CD4-positive, alpha-beta T cell treated with Interleukin-1 beta for 1 hour (primary cell): ENCODE results near the gene ST3GAL3.
"Not testable (repeated sequence)": the region's sequence is repeated elsewhere in the genome, so short reads cannot be mapped to it uniquely, and the experiment has no call there.

Experiments
- DNase-seq, 2 donors: peaks; one replicate each; pipeline ENCODE4 v3.0.0-alpha.2; 2020 to 2022

Gene ST3GAL3

DNA sequence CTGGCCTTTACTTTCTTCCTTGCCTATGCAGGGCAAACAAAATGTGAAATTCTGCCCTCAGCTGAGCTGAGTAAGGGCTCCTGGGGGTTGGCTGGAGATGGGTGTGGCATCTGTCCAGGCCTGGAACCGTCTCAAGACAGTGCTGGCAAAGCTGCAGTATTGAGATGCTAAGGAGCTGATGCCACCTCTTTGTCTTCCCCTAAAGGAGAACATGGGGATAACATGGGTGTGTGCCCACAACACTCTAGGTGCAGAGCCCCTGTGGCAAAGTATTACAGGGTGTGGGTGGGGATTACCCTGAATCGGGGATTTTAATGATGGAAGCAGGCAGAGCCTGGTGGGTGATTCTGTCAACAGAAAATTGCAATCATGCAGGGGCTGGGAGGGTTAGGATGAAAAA, 2.5 kb upstream of the ST3GAL3 start:
- DNase-seq: no peak

DNA sequence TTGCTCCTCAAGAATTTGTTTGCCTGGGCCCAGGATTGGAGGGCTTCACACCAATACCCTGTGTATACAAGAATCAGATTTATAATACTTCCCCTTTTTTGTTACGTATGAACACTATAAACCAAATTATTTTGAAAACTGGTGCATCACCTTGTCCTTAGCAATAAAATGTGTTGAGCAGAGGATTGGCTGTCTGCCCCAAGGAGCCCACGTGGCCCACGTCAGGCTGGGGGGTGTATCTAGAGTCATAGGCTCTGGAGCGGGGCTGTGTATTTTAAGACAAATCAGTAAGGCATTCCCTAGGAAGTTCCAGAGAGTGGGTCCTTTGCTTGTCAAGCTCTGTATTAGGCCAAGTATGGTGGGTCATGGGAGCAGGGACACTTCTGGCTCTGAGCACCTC, 2.0 kb upstream of the ST3GAL3 start:
- DNase-seq: no peak

DNA sequence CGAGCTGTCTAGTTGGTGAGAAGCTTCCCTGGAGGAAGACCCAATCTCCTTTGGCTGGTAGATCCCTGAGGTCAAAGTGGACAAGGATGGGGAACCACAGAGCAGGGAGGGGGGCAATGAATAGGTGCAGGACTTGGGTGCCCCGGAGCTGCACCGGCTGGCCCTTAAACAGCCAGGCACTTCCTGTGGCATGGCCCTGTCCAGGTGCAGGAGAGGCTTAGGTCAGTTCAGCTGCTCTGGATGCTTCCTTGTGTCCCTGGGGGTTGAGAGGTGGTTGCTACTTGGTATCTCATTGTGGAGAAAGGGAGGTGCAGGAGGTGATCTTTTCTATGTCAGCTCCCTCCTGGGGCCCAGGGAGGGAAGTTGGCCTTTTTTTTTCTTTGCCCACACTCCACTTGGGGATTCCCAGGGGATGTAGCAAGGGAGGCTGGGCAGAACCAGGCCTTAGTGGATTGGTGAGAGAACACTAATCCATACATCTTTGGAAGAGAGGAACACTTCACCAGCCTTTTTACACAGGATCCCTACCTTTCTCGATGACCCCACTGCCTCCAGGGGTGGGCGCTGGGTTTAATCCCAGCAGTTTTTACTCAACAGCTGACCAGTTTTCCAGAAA, 1.2 kb upstream of the ST3GAL3 start:
- no peak for DNase-seq

DNA sequence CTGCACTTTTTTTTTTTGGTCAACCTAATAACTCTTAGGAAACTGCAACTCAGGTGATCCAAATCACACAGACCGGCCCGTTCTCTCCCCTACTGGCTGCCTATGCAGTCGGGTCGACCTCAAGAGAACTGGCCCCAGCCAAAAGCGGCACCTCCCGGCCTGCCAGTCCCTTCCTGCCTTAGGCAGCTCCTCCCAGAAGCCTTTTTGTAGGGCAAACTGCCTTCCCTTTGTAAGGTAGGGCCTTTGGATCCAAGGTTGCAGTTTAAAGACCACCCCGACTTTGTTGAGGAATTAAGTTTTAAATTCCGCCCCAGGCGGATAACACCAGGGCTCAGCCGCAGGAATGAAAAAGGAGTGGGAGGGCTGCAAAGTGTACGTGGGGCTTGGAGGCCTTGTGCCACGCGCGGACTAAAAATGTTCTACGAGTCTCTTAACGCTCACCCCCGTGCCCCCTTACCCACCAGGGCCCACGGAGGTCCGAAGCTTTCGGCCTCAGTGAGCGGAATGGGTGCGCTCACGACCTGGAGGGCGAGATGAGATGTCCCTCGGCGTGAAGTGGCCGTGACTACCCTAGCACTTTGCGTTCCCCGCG, 642 bp upstream of the ST3GAL3 start:
- DNase-seq: no peak

DNA sequence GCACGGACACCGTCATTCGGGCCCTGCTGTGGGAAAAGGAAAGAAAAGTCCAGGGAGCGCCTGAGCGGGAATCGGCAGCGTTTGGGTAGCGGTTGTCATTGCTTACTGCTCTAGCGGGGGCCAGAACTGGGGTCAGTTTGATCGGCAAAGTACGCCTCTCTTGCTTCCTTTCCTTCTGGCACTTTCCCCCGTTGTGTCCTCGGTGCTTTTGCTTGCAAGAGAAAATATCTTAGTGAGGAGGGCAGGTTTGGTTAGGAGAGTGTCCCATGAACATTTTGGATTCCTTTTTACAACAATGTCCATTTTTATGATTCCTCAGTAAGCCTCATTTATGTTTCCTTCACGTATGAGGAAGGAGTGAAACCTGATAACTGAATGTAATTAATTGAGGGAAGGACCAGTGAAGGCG, 670 bp downstream of the ST3GAL3 start:
- peak in 1 of 2 donors; percentile 4 for DNase-seq

DNA sequence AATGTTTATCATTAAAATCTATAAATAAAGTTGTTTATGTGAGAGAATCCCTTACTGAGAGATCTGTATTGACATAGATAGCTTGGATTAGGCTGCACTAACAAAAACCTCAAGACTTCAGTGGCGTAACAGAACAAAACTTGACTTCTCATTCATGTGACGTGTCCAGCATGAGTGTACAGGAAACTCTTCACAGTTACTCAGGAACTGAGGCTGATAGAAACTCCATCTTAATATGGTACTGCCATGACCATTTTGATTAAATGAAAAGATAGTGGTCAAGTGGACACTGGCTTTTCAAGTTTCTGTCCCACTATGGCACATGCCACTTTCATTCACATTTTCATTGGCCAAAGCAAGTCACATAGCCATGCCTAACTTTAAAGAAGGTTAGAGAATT, 3.7 kb downstream of the ST3GAL3 start:
- DNase-seq: no peak

DNA sequence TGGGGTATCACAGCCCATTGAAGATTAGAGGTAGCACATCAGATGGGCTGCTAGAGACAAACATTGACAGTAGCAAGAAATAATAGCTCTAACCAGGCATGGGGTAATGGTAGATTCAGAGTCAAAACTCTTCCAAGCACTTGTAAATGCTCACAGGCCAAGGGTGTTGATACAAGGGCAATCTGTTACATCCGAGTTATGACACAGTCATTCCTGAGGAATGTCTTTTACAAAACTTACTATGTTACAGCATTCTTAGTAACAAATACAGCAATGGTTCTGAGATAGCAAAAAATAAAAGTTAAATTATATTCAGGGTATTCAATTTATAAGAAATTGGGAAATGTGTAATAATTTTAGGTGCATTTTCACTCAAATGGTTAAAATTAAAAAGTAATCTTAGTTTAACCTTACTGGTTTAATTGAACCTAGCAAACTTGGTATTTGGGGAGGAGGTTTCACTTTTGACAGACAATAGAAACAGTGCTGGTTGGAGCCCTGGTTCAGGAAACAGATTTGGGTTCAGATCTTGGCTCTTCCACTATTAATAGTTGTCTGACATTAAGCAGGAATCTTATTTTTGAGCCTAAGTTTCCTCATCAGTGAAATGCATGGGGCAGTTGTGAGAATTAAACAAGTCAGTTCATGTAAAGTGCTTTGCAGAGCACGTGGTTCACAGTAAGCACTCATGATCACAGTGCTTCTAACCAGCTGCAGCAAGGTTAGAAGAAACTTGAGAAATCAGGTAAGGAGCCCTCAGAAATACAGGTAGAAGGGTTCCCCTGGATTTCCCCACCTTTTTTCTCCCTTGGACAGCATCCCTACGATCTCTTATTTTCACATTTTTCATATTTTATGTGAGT, 4.4 kb downstream of the ST3GAL3 start:
- no peak for DNase-seq

DNA sequence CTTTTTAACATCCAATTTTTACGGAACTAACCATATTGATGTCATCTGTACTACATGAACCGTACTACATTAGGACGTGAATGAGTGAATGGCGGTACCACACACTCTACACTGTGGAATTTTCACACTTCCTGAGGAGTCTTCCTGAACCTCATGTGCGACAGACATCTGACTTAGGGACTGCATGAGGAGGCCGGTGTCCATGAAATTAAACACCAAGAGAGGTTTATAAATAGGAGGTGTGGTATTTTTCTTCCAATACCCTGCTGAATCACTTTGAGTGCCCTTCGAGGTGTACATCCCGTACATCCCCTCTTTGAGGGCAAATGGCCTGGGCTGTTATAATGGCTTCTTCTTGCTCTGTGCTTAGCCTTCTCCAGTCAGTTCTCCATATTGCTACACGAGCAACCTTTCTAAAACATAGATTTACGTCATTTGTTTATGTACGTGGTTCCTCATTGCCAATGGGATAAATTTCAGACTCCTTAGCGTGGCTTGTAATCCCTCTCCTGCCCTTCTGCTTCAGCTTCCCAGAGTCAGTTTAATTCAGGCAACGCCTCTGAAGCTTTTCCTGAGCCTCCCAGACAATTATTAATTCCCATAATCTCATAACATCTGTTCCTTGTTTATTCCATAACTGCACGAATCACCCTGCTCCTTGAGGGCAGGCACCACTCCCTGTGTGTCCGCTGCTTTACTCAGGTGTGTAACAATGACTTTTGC, 9.4 kb downstream of the ST3GAL3 start:
- no peak for DNase-seq

DNA sequence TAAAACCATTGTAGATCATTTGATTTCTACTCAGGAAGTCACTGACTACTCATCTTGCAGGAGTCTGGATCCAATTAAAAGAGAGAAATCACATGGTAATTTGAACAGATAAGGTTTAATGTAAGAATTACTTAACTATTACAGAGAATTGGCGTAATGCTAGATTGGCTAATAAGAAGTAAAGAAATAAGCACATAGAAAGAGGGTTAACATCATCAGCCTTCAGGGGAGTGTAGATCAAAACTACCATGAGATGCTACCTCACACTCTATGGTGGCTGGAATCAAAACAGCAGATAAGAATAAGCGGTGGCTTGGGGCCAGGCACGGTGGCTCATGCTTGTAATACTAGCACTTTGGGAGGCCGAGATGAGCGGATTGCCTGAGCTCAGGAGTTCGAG, 11.7 kb downstream of the ST3GAL3 start:
- no peak for DNase-seq

DNA sequence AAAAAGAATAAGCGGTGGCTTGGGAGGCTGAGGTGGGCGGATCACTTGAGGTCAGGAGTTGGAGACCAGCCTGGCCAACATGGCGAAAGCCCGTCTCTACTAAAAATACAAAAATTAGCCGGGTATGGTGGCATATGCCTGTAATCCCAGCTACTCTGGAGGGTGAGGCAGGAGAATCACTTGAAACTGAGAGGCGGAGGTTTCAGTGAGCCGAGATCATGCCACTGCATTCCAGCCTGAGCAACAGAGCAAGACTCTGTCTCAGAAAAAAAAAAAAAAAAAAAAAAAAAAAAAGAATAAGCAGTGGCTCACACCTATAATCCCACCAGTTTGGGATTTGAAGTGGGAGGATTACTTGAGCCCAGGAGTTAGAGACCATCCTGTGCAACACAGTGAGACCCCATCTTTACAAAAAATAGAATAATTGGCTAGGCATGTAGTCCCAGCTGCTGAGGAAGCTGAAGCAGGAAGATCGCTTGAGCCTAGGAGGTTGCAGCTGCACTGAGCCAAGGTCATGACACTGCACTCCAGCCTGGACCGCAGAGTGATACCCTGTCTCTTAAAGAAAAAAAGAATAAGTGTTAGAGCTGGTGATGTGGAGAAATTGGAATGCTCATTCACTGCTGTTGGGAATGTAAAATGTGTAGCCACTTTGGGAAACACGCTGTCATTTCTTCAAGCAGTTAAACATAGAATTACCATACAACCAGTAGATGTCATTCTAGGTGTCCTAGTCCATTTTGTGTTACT, 12.5 kb downstream of the ST3GAL3 start:
- not testable (repeated sequence) for DNase-seq

DNA sequence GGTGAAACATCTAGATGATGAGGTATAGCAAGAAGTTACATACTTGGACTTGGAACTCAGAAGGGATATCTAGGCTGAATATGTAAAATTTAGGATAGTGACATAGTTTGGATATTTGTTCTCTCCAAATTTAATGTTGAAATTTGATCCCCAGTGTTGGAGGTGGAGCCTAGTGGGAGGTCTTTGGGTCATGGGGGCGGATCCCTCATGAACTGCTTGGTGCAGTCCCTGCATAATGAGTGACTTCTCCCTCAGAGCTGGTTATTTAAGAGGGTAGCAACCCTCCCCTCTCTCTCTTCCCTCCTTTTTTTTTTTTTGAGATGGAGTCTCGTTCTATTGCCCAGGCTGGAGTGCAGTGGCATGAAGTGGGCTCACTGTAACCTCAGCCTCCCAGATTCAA, 15.5 kb downstream of the ST3GAL3 start:
- DNase-seq: no peak

DNA sequence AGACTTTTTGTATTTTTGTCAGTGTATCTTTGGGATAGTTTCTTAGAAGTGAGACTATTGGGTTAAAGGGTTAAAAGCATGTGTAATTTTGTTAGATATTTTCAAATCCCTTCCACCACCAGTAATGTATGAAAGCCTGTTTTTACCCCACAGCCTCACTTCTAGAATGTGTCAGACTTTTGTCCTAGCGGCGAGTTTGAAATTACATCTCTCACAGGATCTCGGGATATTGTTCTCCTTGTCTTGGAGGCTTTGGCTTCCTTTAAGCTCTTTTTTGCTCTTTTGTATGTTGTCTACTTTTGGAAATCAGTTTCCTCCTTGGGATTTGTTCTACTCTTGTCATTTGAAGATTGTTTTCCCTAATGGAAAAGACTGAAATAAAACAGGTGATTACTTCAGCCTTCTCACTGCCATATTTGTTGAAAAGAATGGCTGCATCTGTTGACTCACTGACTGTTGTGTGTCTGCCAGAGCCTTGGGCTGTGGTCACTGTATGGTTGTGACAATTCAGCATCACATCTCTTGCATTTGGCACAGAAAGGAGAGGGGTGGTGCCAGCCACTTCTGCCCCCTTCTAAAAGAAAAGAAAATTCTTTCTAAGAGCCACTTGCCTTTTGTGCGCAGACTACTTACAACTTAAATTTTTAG, 22.6 kb downstream of the ST3GAL3 start:
- DNase-seq: no peak

DNA sequence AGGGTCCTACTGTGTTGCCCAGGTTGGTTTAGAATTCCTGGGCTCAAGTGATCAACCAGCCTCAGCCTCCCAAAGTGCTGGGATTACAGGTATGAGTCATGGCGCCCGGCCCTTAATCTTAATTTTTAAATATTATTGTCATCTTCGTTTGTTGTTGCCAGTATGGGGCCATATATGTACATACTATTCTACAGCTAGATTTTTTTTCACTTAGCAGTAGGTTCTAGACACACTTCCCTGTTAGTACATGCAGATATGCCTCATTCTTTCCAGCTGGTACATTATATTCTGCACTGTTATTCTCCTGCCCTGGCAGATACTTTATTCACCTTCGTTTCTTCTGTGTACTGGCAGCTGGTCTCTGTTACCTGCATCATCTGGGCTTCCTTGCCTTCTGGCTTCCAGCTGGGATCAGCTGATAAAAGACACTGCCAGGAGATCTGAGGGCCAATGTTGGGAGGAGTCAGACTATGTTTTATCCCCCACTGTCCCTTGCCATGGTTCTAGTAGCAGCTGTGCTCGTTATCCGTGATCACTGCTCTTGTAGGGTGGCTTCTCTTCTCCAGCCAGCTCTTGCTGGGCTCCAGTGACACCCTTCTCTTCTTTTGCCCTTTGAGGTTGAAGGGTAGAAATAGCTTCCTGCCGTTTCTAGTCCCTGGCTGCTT, 24.7 kb downstream of the ST3GAL3 start:
- DNase-seq: no peak

DNA sequence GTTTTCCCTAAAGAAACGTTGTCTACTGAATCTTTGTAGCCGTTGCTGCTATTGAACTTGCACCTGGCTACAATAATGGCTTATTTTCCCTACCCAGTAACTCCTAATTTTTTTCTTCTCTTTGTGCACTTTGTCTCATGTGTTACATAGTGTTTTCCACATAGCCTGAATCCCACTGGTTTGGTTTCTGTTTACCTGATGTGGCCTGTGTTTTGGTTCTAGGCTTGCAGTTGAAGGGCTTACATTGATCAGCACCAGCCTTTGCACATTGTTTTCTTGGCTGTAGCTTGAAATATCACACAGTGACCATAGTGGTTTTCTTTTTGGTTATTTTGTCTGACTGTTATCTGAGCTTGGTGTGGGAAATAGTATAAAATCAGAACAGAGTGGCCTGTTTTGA, 29.5 kb downstream of the ST3GAL3 start:
- no peak for DNase-seq

DNA sequence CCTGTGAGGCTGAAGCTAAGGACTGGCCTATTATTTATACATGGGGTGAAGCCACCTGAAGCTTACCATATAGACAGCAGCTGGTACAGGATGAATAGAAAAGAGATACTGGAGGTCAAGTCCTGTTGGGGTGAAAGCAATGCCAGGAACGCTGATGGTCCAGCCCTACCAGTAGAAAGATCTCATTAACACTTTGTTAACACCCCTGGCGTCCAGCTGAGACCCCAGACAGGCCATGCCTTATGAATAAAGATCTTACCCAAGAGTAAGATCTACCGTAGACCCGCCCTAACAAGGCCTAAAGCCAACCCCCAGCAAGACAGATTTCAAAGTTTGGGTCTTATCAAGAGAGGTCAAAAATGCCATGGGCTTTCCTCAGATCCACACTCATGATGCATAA, 34.7 kb downstream of the ST3GAL3 start:
- DNase-seq: no peak

DNA sequence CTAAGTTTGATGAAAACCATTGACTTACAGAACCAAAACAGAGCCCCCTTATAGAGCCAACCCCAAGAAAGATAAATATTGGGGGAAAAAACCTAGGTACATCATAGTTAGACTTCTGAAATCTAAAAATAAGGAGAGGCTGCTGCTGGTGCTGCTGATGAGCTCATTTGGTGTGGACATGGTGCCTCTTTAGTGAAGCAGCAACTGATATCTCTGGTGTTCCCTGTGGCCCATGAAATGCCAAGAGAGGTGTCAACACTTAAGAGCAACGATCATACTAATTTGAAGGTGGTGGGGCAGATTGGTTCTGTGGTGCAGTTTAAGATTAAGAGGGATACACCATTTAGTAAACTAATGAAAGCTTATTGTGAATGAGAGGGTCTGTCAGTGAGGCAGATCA, 35.9 kb downstream of the ST3GAL3 start:
- no peak for DNase-seq

DNA sequence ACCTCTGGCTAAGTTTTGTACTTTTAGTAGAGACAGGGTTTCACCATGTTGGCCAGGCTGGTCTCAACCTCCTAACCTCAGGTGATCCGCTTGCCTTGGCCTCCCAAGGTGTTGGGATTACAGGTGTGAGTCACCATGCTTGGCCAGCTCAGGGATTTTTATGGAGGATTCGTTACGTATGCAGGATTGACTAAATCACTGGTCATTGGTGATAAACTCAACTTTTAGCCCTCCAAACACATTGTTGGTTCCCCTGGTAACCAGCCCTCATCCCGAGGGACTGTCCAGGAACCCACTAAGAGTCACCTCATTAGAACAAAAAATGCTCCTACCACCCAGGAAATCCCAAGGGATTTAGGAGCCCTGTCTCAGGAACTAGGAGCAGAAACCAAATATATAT, 40.4 kb downstream of the ST3GAL3 start:
- DNase-seq: no peak

DNA sequence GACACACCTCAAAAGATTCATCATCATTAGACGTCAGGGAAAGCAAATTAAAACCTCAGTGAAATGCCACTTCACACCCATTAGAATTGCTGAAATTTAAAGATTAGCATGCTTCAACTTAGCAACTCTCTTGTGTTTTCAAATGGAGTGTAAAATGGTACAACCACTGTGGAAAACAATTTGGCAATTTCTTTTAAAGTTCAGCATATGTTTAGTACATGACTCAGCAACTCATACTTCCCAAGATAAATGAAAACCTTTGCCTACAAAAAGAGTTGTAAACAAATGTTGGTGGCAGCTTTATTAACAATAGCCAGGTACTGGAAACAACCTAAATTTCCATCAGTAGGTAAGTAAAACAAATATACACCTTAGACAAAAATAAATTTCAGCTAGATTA, 42.7 kb downstream of the ST3GAL3 start:
- DNase-seq: no peak

DNA sequence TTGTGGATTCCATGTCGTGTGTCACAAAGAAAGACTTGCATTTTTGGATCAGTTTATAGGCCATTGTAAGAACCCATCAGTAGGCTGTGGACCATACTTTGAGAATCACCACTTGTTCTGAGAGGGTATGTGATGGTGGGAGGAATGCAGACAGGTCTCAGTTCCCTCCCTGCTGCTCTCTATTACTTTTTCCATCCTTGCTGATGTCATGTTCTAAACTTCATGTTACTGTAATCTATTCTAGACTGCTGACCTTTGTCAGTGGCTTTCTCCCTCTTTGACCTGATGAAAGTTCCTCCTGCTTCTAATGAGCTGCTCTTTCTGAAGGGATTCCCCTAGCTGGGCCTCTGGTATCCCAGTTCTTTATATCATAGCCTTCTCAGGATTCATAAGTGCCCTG, 46.1 kb downstream of the ST3GAL3 start:
- no peak for DNase-seq

DNA sequence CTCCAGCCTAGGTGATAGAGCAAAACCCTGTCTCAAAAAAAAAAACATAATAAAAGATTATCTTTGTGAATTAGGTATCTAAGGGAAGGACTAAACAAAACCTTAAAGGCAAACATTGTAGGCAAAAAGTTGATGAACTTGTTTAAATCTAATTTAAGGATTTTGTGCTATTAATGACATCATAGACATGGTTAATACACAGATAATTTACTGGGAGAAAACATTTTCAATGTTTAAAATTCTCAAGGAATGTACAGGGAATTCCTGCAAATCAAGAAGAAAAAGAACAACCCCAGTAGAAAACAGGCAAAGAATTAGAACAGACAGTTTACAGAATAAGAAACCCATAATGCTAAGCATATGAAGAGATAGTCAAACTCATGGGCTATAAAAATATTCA, 47.6 kb downstream of the ST3GAL3 start:
- DNase-seq: no peak

DNA sequence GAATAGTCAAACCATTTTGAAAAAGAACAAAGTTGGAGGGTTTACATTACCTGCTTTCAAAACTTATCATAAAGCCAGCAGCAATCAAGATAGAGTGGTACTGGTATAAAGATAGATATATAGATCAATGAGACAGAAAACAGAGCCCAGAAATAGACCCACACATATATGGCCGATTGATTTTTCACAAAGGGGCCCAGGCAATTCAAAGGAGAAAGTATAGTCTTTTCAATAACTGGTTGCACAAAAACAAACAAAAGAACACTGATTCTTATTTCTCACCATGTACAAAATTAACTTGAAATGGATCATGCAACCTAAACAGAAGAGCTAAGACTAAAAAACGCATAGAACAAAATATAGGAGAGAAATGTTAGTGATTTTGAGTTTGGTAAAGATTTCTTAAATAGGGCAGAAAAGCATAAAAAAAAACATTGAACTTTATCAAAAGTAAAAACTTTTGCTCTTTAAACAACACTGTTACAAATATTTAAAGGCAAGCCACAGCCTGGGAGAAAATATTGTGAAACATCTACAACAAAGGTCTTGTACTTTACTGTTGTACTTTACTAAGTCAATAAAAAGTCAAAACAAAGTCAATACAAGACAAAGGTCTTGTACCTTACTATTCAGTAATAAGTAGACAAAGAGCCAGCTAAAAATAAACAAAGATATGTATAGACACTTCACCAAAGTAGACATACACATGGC, 50.2 kb downstream of the ST3GAL3 start:
- DNase-seq: no peak
